AG08395 (cell line): ENCODE data around the gene TLR9.

ENCODE experiments used
- DNase-seq: peaks from one replicate; pipeline ENCODE4 v3.0.0; 2012; ENCODE audit warnings: mixed read lengths, low spot score

TLR9 gene

GRCh38 chr3:52217409-52217805 is 8.0 kb downstream of the TLR9 start:
- DNase-seq, result no peak

GRCh38 chr3:52216585-52217408 is 8.6 kb downstream of the TLR9 start:
- peak; percentile 58 for DNase-seq

- no peak for DNase-seq
These were observed 10.1 kb downstream of the TLR9 start for GRCh38 chr3:52215351-52215750.

- peak; percentile 46 for DNase-seq
These were observed 11.5 kb downstream of the TLR9 start for GRCh38 chr3:52213901-52214300.

GRCh38 chr3:52213005-52213404 is 12.4 kb downstream of the TLR9 start:
- DNase-seq, result no peak

GRCh38 chr3:52211268-52211891 is 14.1 kb downstream of the TLR9 start:
- no peak for DNase-seq

- DNase-seq, result no peak
These were observed 14.8 kb downstream of the TLR9 start for GRCh38 chr3:52210550-52211046.

- DNase-seq, result no peak
These were observed 15.4 kb downstream of the TLR9 start for GRCh38 chr3:52210037-52210436.

GRCh38 chr3:52208556-52208955 is 16.9 kb downstream of the TLR9 start:
- no peak for DNase-seq

GRCh38 chr3:52205727-52206372 is 19.6 kb downstream of the TLR9 start:
- DNase-seq, result no peak

- no peak for DNase-seq
These were observed 20.9 kb downstream of the TLR9 start for GRCh38 chr3:52204337-52205073.

GRCh38 chr3:52203701-52204100 is 21.7 kb downstream of the TLR9 start:
- no peak for DNase-seq

- no peak for DNase-seq
These were observed 22.9 kb downstream of the TLR9 start for GRCh38 chr3:52202384-52203077.

- DNase-seq, result no peak
These were observed 24.3 kb downstream of the TLR9 start for GRCh38 chr3:52200981-52201679.

GRCh38 chr3:52198643-52199608 is 26.5 kb downstream of the TLR9 start:
- DNase-seq, result no peak

GRCh38 chr3:52197842-52198625 is 27.4 kb downstream of the TLR9 start, which contains the start of gene ALAS1:
TSS of gene ALAS1 (plus strand) at chr3:52198160. CDS start at chr3:52199242, 1,082 bp downstream.
- DNase-seq, result peak; percentile 98

- DNase-seq, result no peak
These were observed 28.0 kb downstream of the TLR9 start for GRCh38 chr3:52197499-52197841.

- DNase-seq, result no peak
These were observed 28.5 kb downstream of the TLR9 start for GRCh38 chr3:52196977-52197376.

- peak; percentile 71 for DNase-seq
These were observed 29.6 kb downstream of the TLR9 start for GRCh38 chr3:52195823-52196331.
